NCI-H446 treated with DMSO at 0.1 percent for 48 hours (cell line): ENCODE data around the gene RNF223.
"Not testable (repeated sequence)": the region's sequence is repeated elsewhere in the genome, so short reads cannot be mapped to it uniquely, and the experiment has no call there.

ENCODE experiments used
- DNase-seq: peaks from one replicate; lab custom pipeline; 2025; lab: John Stamatoyannopoulos, UW

Gene RNF223

GRCh38 chr1:1059494-1060280 lies 14.4 kb downstream of the RNF223 start:
- peak; percentile 41 for DNase-seq

GRCh38 chr1:1058921-1059493 lies 15.1 kb downstream of the RNF223 start:
- no peak for DNase-seq

- no peak for DNase-seq
These were observed 15.8 kb downstream of the RNF223 start for GRCh38 chr1:1058088-1058905.

- not testable (repeated sequence) for DNase-seq
These were observed 16.4 kb downstream of the RNF223 start for GRCh38 chr1:1057769-1058087.

- no peak for DNase-seq
These were observed 18.0 kb downstream of the RNF223 start for GRCh38 chr1:1055841-1056736.

- no peak for DNase-seq
These were observed 19.1 kb downstream of the RNF223 start for GRCh38 chr1:1054971-1055370.

- DNase-seq = no peak
These were observed 19.9 kb downstream of the RNF223 start for GRCh38 chr1:1054099-1054700.

GRCh38 chr1:1053682-1054081 lies 20.4 kb downstream of the RNF223 start:
- DNase-seq = no peak

- DNase-seq = no peak
These were observed 21.1 kb downstream of the RNF223 start for GRCh38 chr1:1053022-1053421.

- DNase-seq = no peak
These were observed 21.9 kb downstream of the RNF223 start for GRCh38 chr1:1052003-1052840.

GRCh38 chr1:1051127-1051810 lies 22.8 kb downstream of the RNF223 start:
- DNase-seq = no peak

GRCh38 chr1:1050577-1051052 lies 23.5 kb downstream of the RNF223 start:
- no peak for DNase-seq

- DNase-seq = no peak
These were observed 24.6 kb downstream of the RNF223 start for GRCh38 chr1:1049318-1050165.

- DNase-seq = no peak
These were observed 25.3 kb downstream of the RNF223 start for GRCh38 chr1:1048765-1049164.

GRCh38 chr1:1047963-1048362 lies 26.1 kb downstream of the RNF223 start:
- DNase-seq = no peak

- DNase-seq = no peak
These were observed 26.7 kb downstream of the RNF223 start for GRCh38 chr1:1047407-1047806.

- DNase-seq = no peak
These were observed 27.3 kb downstream of the RNF223 start for GRCh38 chr1:1046767-1047166.

- no peak for DNase-seq
These were observed 27.9 kb downstream of the RNF223 start for GRCh38 chr1:1046243-1046642.

GRCh38 chr1:1045129-1045528 lies 29.0 kb downstream of the RNF223 start:
- DNase-seq = no peak
